Hematopoietic multipotent progenitor cell treated with erythropoietin and hydrocortisone succinate and interleukin-3 and kit ligand, for 17 days (in vitro differentiated cells): ENCODE results near the gene KRT72.
"Not testable (repeated sequence)": the region's sequence is repeated elsewhere in the genome, so short reads cannot be mapped to it uniquely, and the experiment has no call there.

Experiments used
- DNase-seq: peaks from one replicate; pipeline ENCODE4 v3.0.0-alpha.2; 2015; ENCODE audit warnings: low spot score

KRT72 gene

GRCh38 chr12:52606581-52607218 lies 5.4 kb upstream of the KRT72 start:
- no peak for DNase-seq

- no peak for DNase-seq
Measured at GRCh38 chr12:52606096-52606495, 4.8 kb upstream of the KRT72 start.

GRCh38 chr12:52605542-52605941 lies 4.3 kb upstream of the KRT72 start:
- DNase-seq: no peak

GRCh38 chr12:52604859-52605258 lies 3.6 kb upstream of the KRT72 start:
- no peak for DNase-seq

- no peak for DNase-seq
Measured at GRCh38 chr12:52603314-52603713, 2.1 kb upstream of the KRT72 start.

GRCh38 chr12:52602552-52602951 lies 1.3 kb upstream of the KRT72 start:
- DNase-seq: no peak

GRCh38 chr12:52601671-52602070 lies 408 bp upstream of the KRT72 start:
- DNase-seq: no peak

GRCh38 chr12:52600475-52600874 lies 788 bp downstream of the KRT72 start:
- no peak for DNase-seq

- DNase-seq: no peak
Measured at GRCh38 chr12:52600071-52600470, 1.2 kb downstream of the KRT72 start.

GRCh38 chr12:52598966-52599365 lies 2.3 kb downstream of the KRT72 start:
- DNase-seq: no peak

GRCh38 chr12:52594237-52594636 lies 7.0 kb downstream of the KRT72 start:
- not testable (repeated sequence) for DNase-seq

- no peak for DNase-seq
Measured at GRCh38 chr12:52591521-52591920, 9.7 kb downstream of the KRT72 start.

GRCh38 chr12:52590021-52590420 lies 11.2 kb downstream of the KRT72 start:
- DNase-seq: no peak

- no peak for DNase-seq
Measured at GRCh38 chr12:52587563-52587962, 13.7 kb downstream of the KRT72 start.

GRCh38 chr12:52585946-52586345 lies 15.3 kb downstream of the KRT72 start:
- no peak for DNase-seq

- no peak for DNase-seq
Measured at GRCh38 chr12:52585066-52585465, 16.2 kb downstream of the KRT72 start.

- no peak for DNase-seq
Measured at GRCh38 chr12:52584156-52584682, 17.0 kb downstream of the KRT72 start.

GRCh38 chr12:52582971-52583456 lies 18.2 kb downstream of the KRT72 start:
- peak; percentile 77 for DNase-seq

- DNase-seq: no peak
Measured at GRCh38 chr12:52582486-52582885, 18.8 kb downstream of the KRT72 start.

GRCh38 chr12:52581481-52581880 lies 19.8 kb downstream of the KRT72 start:
- no peak for DNase-seq

GRCh38 chr12:52581066-52581465 lies 20.2 kb downstream of the KRT72 start:
- DNase-seq: no peak

- no peak for DNase-seq
Measured at GRCh38 chr12:52580496-52580895, 20.8 kb downstream of the KRT72 start.

GRCh38 chr12:52579468-52580465 lies 21.5 kb downstream of the KRT72 start:
- no peak for DNase-seq
